H1 (cell line): ENCODE measurements around the gene CXorf65.

Experiments used
- CHD1 ChIP-seq: IDR thresholded peaks from 2 replicates; pipeline ENCODE4 v1.6.1; 2012; ENCODE audit warnings: low read depth, low read length, improper control_type of control experiment
- CHD2 ChIP-seq: IDR thresholded peaks from 2 replicates; pipeline ENCODE4 v1.6.1; 2012; ENCODE audit warnings: low read length, improper control_type of control experiment
- CREB1 ChIP-seq: IDR thresholded peaks from 2 replicates; pipeline ENCODE4 v1.6.1; 2012; ENCODE audit warnings: inconsistent platforms
- EP300 ChIP-seq, 2 experiments: IDR thresholded peaks; 1 replicate in 1 of 2; 2 replicates in 1 of 2; pipeline ENCODE4 v1.6.1; 2011 to 2012; ENCODE audit warnings: low read depth in 2 of 2, low read length in 2 of 2, mild to moderate bottlenecking in 2 of 2, borderline replicate concordance in 1 of 2, inconsistent platforms in 1 of 2, moderate library complexity in 1 of 2
- HDAC2 ChIP-seq, 2 experiments: fragments of 300-600 bp in 1 of 2; sonication (generic) in 1 of 2; IDR thresholded peaks; 2 replicates each; pipeline ENCODE4 v1.6.1; 2011 to 2012; ENCODE audit warnings: low read depth in 2 of 2, low read length in 2 of 2, mild to moderate bottlenecking in 2 of 2, moderate library complexity in 2 of 2, borderline replicate concordance in 1 of 2, inconsistent platforms in 1 of 2
- HDAC6 ChIP-seq: IDR thresholded peaks from one replicate; pipeline ENCODE4 v1.7.1; 2012; ENCODE audit warnings: low read depth, mild to moderate bottlenecking, inconsistent platforms, low read length, moderate library complexity
- JUN ChIP-seq: IDR thresholded peaks from 2 replicates; pipeline ENCODE4 v1.6.1; 2011; ENCODE audit warnings: low read depth, mild to moderate bottlenecking, improper control_type of control experiment, low read length
- JUND ChIP-seq: IDR thresholded peaks from 2 replicates; pipeline ENCODE4 v1.6.1; 2011; ENCODE audit warnings: mild to moderate bottlenecking, improper control_type of control experiment, low read length
- POLR2A ChIP-seq, 2 experiments: IDR thresholded peaks; 1 replicate in 1 of 2; 2 replicates in 1 of 2; pipeline ENCODE4 v1.6.1; 2011; ENCODE audit warnings: low read depth in 2 of 2, low read length in 2 of 2, mild to moderate bottlenecking in 2 of 2; ENCODE audit errors: control extremely low read depth in 1 of 2
- POLR2AphosphoS5 ChIP-seq: IDR thresholded peaks from 2 replicates; pipeline ENCODE4 v1.6.1; 2011; ENCODE audit warnings: low read depth, low read length
- RAD21 ChIP-seq, 2 experiments: IDR thresholded peaks in 1 of 2; conservative IDR thresholded peaks in 1 of 2; 2 replicates each; pipeline ENCODE4 v1.6.1; 2011; ENCODE audit warnings: low read depth in 2 of 2, low read length in 2 of 2, improper control_type of control experiment in 1 of 2, inconsistent platforms in 1 of 2, mild to moderate bottlenecking in 1 of 2, moderate library complexity in 1 of 2
- TF ChIP-seq, protein P1 (sequence below): IDR thresholded peaks from 2 replicates; pipeline ENCODE4 v1.6.1; 2011; ENCODE audit warnings: low read length, improper control_type of control experiment
- TF ChIP-seq, protein P2 (sequence below), 3 experiments: IDR thresholded peaks; 1 replicate in 2 of 3; 2 replicates in 1 of 3; pipeline versions ENCODE4 v1.5.1 to v1.6.1; 2011; ENCODE audit warnings: low read length in 3 of 3, mild to moderate bottlenecking in 3 of 3, inconsistent platforms in 2 of 3, low read depth in 1 of 3, moderate library complexity in 1 of 3; ENCODE audit not compliant: insufficient read depth in 1 of 3; ENCODE audit errors: control extremely low read depth in 1 of 3
- TF ChIP-seq, protein P3 (sequence below): IDR thresholded peaks from 2 replicates; pipeline ENCODE4 v1.6.1; 2012; ENCODE audit warnings: low read length, inconsistent platforms

DNA sequence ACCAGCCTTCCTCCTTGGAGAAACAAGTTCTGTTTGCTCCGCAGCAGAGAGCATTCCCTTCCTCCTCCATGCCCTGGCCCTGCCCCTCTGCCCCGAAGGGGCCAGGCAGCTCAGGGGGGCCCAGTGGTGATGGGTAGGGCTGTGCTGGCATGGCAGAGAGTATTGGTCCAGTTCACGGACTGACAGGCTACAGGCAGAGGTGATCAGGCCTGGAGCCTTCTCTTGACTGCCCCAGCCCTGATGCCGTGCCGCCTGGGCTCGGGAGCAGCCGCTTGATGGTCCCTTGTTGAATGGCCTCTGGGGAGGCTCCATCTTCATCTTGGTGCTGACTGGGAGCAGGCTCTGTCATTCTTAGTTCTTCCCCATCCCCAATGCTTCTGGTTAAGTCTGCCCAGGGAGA lies 47.7 kb upstream of the CXorf65 start:
- TF ChIP-seq, protein P1, sequence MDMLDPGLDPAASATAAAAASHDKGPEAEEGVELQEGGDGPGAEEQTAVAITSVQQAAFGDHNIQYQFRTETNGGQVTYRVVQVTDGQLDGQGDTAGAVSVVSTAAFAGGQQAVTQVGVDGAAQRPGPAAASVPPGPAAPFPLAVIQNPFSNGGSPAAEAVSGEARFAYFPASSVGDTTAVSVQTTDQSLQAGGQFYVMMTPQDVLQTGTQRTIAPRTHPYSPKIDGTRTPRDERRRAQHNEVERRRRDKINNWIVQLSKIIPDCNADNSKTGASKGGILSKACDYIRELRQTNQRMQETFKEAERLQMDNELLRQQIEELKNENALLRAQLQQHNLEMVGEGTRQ: no peak
- TF ChIP-seq JUND (no peak), RAD21 (IDR thresholded peaks at IDR 0.05 in 1 of 2, conservative IDR thresholded peaks at IDR 0.05 in 1 of 2; ENCODE audit: low read depth in 2 of 2, low read length in 2 of 2) (no peak), POLR2A (IDR thresholded peaks at IDR 0.05; ENCODE audit: control extremely low read depth in 1 of 2, low read depth in 2 of 2, low read length in 2 of 2) (no peak), POLR2AphosphoS5 (no peak), CREB1 (no peak), HDAC2 (IDR thresholded peaks at IDR 0.05; ENCODE audit: borderline replicate concordance in 1 of 2, low read depth in 2 of 2, low read length in 2 of 2) (no peak), JUN (no peak), EP300 (IDR thresholded peaks at IDR 0.05; ENCODE audit: borderline replicate concordance in 1 of 2, low read depth in 2 of 2, low read length in 2 of 2) (no peak), HDAC6 (no peak), CHD2 (no peak), CHD1 (no peak)
- TF ChIP-seq, protein P2, sequence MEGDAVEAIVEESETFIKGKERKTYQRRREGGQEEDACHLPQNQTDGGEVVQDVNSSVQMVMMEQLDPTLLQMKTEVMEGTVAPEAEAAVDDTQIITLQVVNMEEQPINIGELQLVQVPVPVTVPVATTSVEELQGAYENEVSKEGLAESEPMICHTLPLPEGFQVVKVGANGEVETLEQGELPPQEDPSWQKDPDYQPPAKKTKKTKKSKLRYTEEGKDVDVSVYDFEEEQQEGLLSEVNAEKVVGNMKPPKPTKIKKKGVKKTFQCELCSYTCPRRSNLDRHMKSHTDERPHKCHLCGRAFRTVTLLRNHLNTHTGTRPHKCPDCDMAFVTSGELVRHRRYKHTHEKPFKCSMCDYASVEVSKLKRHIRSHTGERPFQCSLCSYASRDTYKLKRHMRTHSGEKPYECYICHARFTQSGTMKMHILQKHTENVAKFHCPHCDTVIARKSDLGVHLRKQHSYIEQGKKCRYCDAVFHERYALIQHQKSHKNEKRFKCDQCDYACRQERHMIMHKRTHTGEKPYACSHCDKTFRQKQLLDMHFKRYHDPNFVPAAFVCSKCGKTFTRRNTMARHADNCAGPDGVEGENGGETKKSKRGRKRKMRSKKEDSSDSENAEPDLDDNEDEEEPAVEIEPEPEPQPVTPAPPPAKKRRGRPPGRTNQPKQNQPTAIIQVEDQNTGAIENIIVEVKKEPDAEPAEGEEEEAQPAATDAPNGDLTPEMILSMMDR (IDR thresholded peaks at IDR 0.05; ENCODE audit: control extremely low read depth in 1 of 3, insufficient read depth in 1 of 3, low read depth in 1 of 3, low read length in 3 of 3): no peak
- TF ChIP-seq, protein P3, sequence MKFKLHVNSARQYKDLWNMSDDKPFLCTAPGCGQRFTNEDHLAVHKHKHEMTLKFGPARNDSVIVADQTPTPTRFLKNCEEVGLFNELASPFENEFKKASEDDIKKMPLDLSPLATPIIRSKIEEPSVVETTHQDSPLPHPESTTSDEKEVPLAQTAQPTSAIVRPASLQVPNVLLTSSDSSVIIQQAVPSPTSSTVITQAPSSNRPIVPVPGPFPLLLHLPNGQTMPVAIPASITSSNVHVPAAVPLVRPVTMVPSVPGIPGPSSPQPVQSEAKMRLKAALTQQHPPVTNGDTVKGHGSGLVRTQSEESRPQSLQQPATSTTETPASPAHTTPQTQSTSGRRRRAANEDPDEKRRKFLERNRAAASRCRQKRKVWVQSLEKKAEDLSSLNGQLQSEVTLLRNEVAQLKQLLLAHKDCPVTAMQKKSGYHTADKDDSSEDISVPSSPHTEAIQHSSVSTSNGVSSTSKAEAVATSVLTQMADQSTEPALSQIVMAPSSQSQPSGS: no peak
